WERI-Rb-1 (cell line): Measurements from ENCODE around the gene CTTNBP2.

Source experiments
- DNase-seq: peaks from one replicate; pipeline ENCODE4 v3.0.0-alpha.2; 2020
- H3K27ac ChIP-seq: fragments of 250-450 bp; sonication (Bioruptor Pico); 2 replicates; pipeline ENCODE4 v1.5.1; 2020; ENCODE audit warnings: mild to moderate bottlenecking, moderate library complexity
- H3K27me3 ChIP-seq: fragments of 250-450 bp; sonication (Bioruptor Pico); 2 replicates; pipeline ENCODE4 v1.5.1; 2021; ENCODE audit warnings: mild to moderate bottlenecking, low read depth, moderate library complexity; ENCODE audit not compliant: insufficient read depth, severe bottlenecking
- H3K36me3 ChIP-seq: fragments of 250-450 bp; sonication (Bioruptor Pico); 2 replicates; pipeline ENCODE4 v1.5.1; 2020; ENCODE audit warnings: mild to moderate bottlenecking, moderate library complexity
- H3K4me3 ChIP-seq: 2 replicates; pipeline ENCODE4 v1.5.1; 2011; ENCODE audit warnings: low read depth, mild to moderate bottlenecking, control low read depth, low read length
- H3K9me3 ChIP-seq: fragments of 250-450 bp; sonication (Bioruptor Pico); 2 replicates; pipeline ENCODE4 v1.5.1; 2021; ENCODE audit warnings: mild to moderate bottlenecking, moderate library complexity; ENCODE audit not compliant: severe bottlenecking
- TF ChIP-seq, protein P1 (sequence below): IDR thresholded peaks from 2 replicates; pipeline ENCODE4 v1.5.1; 2011; ENCODE audit warnings: low read depth, mild to moderate bottlenecking, control low read depth, inconsistent platforms, low read length

Gene CTTNBP2

DNA sequence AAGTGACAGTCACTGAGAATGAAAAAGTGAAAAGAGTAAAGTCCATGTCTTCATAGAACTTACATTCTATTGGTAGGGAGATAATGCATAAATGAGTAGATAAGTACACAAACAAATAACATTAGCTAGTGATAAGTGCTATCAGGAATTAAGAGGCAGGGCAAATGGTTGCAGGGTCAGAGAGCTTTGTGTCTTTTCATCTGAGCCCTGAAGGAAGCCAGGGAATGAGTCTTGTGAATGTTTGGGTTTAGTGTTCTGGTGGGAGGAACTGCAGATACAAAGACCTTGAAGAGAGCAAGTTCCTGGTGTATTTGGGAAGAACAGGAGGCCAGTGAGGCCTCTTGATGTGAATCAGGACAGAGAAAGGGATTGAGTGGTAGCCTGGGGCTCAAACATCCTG, 183.8 kb downstream of the CTTNBP2 start:
- no peak for DNase-seq
- TF ChIP-seq, protein P1, sequence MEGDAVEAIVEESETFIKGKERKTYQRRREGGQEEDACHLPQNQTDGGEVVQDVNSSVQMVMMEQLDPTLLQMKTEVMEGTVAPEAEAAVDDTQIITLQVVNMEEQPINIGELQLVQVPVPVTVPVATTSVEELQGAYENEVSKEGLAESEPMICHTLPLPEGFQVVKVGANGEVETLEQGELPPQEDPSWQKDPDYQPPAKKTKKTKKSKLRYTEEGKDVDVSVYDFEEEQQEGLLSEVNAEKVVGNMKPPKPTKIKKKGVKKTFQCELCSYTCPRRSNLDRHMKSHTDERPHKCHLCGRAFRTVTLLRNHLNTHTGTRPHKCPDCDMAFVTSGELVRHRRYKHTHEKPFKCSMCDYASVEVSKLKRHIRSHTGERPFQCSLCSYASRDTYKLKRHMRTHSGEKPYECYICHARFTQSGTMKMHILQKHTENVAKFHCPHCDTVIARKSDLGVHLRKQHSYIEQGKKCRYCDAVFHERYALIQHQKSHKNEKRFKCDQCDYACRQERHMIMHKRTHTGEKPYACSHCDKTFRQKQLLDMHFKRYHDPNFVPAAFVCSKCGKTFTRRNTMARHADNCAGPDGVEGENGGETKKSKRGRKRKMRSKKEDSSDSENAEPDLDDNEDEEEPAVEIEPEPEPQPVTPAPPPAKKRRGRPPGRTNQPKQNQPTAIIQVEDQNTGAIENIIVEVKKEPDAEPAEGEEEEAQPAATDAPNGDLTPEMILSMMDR = no peak
- peaks cover 23% of the 10 kb centered on the region for H3K27me3 ChIP-seq
- no peaks in the 10 kb centered on the region for H3K36me3 ChIP-seq
- H3K4me3 ChIP-seq = no peak overlapping the region
- no peak overlapping the region for H3K27ac ChIP-seq
- no peaks in the 10 kb centered on the region for H3K9me3 ChIP-seq

- no peak for DNase-seq
- no peaks in the 10 kb centered on the region for H3K36me3 ChIP-seq
- TF ChIP-seq, protein P1 = no peak
- no peak overlapping the region for H3K4me3 ChIP-seq
- no peak overlapping the region for H3K27ac ChIP-seq
- no peaks in the 10 kb centered on the region for H3K9me3 ChIP-seq
- H3K27me3 ChIP-seq = peaks cover 33% of the 10 kb centered on the region
Measured at GRCh38 chr7:117688126-117688525, 185.1 kb downstream of the CTTNBP2 start.

DNA sequence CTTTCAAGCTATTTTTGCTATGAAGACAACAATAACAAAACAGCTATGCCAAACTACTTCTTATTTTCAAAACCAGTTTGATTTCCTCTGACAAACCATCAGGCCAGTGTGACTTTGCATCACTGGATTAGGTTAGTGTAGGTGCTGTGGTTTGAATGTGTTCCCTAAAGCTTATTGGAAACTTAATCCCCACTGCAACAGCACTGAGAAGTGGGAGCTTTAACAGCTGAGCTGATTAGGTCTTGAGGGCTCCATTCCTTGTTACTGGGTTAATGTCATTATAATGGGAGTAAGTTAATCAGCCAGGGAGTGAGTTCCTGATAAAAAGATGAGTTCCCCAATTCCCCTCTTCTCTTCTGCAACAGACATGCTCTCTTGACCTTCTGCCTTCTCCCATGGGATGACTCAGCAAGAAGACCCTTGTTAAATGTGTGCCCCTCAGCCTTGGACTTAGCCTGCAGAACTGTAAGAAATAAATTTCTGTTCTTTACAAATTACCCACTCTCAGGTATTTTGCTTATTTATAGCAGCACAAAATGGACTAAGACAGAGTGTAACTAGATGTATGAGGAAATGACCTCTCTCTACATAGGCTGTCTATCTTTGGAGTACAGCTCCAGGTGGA, 186.8 kb downstream of the CTTNBP2 start:
- Histone ChIP-seq H3K27me3 (peaks cover 50% of the 10 kb centered on the region), H3K36me3 (no peaks in the 10 kb centered on the region), H3K4me3 (no peak overlapping the region), H3K9me3 (no peaks in the 10 kb centered on the region), H3K27ac (no peak overlapping the region)
- DNase-seq = peak; percentile 17
- TF ChIP-seq, protein P1 = no peak

GRCh38 chr7:117685795-117686194, 187.4 kb downstream of the CTTNBP2 start:
- DNase-seq = no peak

DNA sequence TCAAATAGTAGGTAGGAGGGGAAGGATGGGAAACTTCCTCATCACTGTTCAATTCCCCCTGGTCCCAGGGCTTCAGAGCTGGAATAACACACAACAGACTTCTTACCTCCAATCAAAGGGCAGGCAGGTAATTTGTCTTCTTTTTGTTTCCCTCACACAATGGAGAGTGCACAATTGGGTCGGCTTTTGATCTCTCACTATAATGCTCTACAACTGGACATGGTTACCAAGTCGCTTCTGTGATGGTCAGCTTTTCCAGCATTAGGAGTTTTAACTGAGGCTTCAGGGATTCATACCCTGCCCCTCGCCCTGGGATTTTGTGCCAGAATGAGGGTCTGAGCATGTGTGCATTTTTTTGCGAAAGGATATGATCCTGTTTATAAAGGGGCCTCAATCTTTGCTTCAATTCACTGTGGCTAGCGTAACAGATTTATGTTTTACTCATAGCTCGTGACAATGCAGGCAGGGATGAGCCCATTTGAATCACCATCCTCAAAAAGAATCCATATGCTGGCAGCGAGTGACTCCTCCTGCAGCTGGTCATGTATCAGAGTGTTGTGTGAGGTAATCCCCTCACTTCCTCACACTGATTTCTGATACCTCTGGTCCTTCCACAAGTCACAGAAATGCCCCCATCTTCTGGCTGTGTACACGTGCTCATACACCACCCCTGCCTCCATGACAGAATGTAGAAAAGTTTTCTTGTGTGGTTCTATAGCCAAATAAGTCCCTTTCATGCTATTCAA, 189.6 kb downstream of the CTTNBP2 start:
- DNase-seq = no peak
- TF ChIP-seq, protein P1 = no peak

More at GRCh38 chr7:117685795-117686194, 187.4 kb downstream of the CTTNBP2 start:
- peaks cover 53% of the 10 kb centered on the region for H3K27me3 ChIP-seq
- H3K9me3 ChIP-seq = no peaks in the 10 kb centered on the region
- TF ChIP-seq, protein P1 = no peak
- H3K36me3 ChIP-seq = no peaks in the 10 kb centered on the region
- H3K4me3 ChIP-seq = no peak overlapping the region
- H3K27ac ChIP-seq = no peak overlapping the region

More for the DNA sequence above, 189.6 kb downstream of the CTTNBP2 start:
- Histone ChIP-seq H3K9me3 (no peaks in the 10 kb centered on the region), H3K36me3 (no peaks in the 10 kb centered on the region), H3K27me3 (peaks cover 54% of the 10 kb centered on the region), H3K4me3 (no peak overlapping the region), H3K27ac (no peak overlapping the region)
